Ectodermal cell (in vitro differentiated cells): ENCODE data around the gene XIRP1.

Experiments used
- H3K27ac ChIP-seq: 2 replicates; pipeline ENCODE4 v1.7.0; 2013; ENCODE audit warnings: mild to moderate bottlenecking, low read depth, low read length; ENCODE audit not compliant: insufficient read depth, poor library complexity, severe bottlenecking
- H3K27me3 ChIP-seq: 2 replicates; pipeline ENCODE4 v1.7.0; 2013; ENCODE audit warnings: mild to moderate bottlenecking, low read length; ENCODE audit not compliant: insufficient read depth, control insufficient read depth, poor library complexity, severe bottlenecking
- H3K36me3 ChIP-seq: one replicate; pipeline ENCODE4 v1.7.0; 2013; ENCODE audit warnings: low read length; ENCODE audit not compliant: control insufficient read depth, insufficient read depth
- H3K4me1 ChIP-seq: one replicate; pipeline ENCODE4 v1.7.0; 2013; ENCODE audit warnings: low read length; ENCODE audit not compliant: control insufficient read depth, insufficient read depth
- H3K4me3 ChIP-seq: 2 replicates; pipeline ENCODE4 v1.7.0; 2013; ENCODE audit warnings: low read depth, low read length, control low read depth; ENCODE audit not compliant: insufficient read depth
- H3K9me3 ChIP-seq: 2 replicates; pipeline ENCODE4 v1.7.0; 2013; ENCODE audit warnings: mild to moderate bottlenecking, low read length, moderate library complexity; ENCODE audit not compliant: control insufficient read depth
- WGBS, 2 experiments: methylation state at CpG; one replicate each; pipeline ENCODE4 v1.1.7; 2013; ENCODE audit warnings: missing lambda C conversion rate in 2 of 2; 5-methylcytosine and 5-hydroxymethylcytosine counted together

Gene XIRP1

GRCh38 chr3:39224288-39224687 lies 31.9 kb upstream of the XIRP1 start:
- Histone ChIP-seq H3K27me3 (no peaks in the 10 kb centered on the region), H3K36me3 (no peaks in the 10 kb centered on the region), H3K4me3 (no peak overlapping the region), H3K9me3 (no peaks in the 10 kb centered on the region), H3K4me1 (no peaks in the 10 kb centered on the region), H3K27ac (no peak overlapping the region)
- 71 to 73% methylated on average over 2 of the region's 2 CpGs for WGBS, 2 experiments

GRCh38 chr3:39222939-39223338 lies 30.5 kb upstream of the XIRP1 start:
- H3K27ac ChIP-seq = no peak overlapping the region
- no peaks in the 10 kb centered on the region for H3K27me3 ChIP-seq
- WGBS, 2 experiments = 92 to 100% methylated on average over 1 to 2 of the region's 2 CpGs
- H3K4me1 ChIP-seq = no peaks in the 10 kb centered on the region
- H3K36me3 ChIP-seq = no peaks in the 10 kb centered on the region
- H3K9me3 ChIP-seq = no peaks in the 10 kb centered on the region
- no peak overlapping the region for H3K4me3 ChIP-seq

GRCh38 chr3:39222462-39222861 lies 30.1 kb upstream of the XIRP1 start:
- Histone ChIP-seq H3K4me1 (no peaks in the 10 kb centered on the region), H3K4me3 (no peak overlapping the region), H3K36me3 (no peaks in the 10 kb centered on the region), H3K27me3 (no peaks in the 10 kb centered on the region), H3K9me3 (no peaks in the 10 kb centered on the region), H3K27ac (no peak overlapping the region)
- WGBS, 2 experiments = 100% methylated on average over 1 of the region's 1 CpG

DNA sequence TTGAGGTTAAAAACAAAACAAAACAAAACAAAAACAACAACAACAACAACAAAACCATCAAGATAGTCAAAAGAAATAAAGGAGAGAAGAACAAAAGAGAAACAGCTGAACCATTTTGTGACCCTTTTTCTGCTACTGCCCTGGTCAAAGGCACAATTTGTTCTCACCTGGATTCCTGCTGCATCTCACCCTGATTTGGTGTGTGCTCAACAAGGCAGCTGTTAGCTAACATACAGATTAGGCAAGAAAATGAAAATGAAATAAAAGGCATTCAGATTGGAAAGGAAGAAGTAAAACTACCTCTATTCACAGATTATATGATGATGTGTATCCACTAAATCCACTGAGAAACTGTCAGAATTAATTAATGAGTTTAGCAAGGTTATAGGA lies 28.7 kb upstream of the XIRP1 start:
- no peaks in the 10 kb centered on the region for H3K27me3 ChIP-seq
- H3K36me3 ChIP-seq = no peaks in the 10 kb centered on the region
- H3K9me3 ChIP-seq = no peaks in the 10 kb centered on the region
- H3K4me1 ChIP-seq = no peaks in the 10 kb centered on the region
- H3K27ac ChIP-seq = no peak overlapping the region
- no peak overlapping the region for H3K4me3 ChIP-seq

GRCh38 chr3:39220407-39221140 lies 28.2 kb upstream of the XIRP1 start:
- Histone ChIP-seq H3K4me3 (no peak overlapping the region), H3K27ac (no peak overlapping the region), H3K36me3 (no peaks in the 10 kb centered on the region), H3K9me3 (no peaks in the 10 kb centered on the region), H3K4me1 (no peaks in the 10 kb centered on the region), H3K27me3 (no peaks in the 10 kb centered on the region)
- WGBS, 2 experiments = 76 to 80% methylated on average over 6 of the region's 6 CpGs

- 92 to 93% methylated on average over 3 of the region's 3 CpGs for WGBS, 2 experiments
Measured at GRCh38 chr3:39219702-39220101, 27.3 kb upstream of the XIRP1 start.

GRCh38 chr3:39216176-39216790 lies 23.9 kb upstream of the XIRP1 start:
- H3K27ac ChIP-seq = no peak overlapping the region
- no peaks in the 10 kb centered on the region for H3K4me1 ChIP-seq
- H3K4me3 ChIP-seq = no peak overlapping the region
- no peaks in the 10 kb centered on the region for H3K9me3 ChIP-seq
- no peaks in the 10 kb centered on the region for H3K27me3 ChIP-seq
- WGBS, 2 experiments = 89 to 94% methylated on average over 2 of the region's 2 CpGs
- H3K36me3 ChIP-seq = no peaks in the 10 kb centered on the region

More at GRCh38 chr3:39219702-39220101, 27.3 kb upstream of the XIRP1 start:
- H3K4me1 ChIP-seq = no peaks in the 10 kb centered on the region
- H3K27ac ChIP-seq = no peak overlapping the region
- no peaks in the 10 kb centered on the region for H3K36me3 ChIP-seq
- H3K9me3 ChIP-seq = no peaks in the 10 kb centered on the region
- no peaks in the 10 kb centered on the region for H3K27me3 ChIP-seq
- no peak overlapping the region for H3K4me3 ChIP-seq

GRCh38 chr3:39213613-39214012 lies 21.2 kb upstream of the XIRP1 start:
- WGBS, 2 experiments = 82 to 86% methylated on average over 2 of the region's 2 CpGs
- Histone ChIP-seq H3K36me3 (no peaks in the 10 kb centered on the region), H3K27ac (no peak overlapping the region), H3K27me3 (no peaks in the 10 kb centered on the region), H3K4me1 (no peaks in the 10 kb centered on the region), H3K9me3 (no peaks in the 10 kb centered on the region), H3K4me3 (no peak overlapping the region)

- no peaks in the 10 kb centered on the region for H3K27me3 ChIP-seq
- WGBS, 2 experiments = 80 to 89% methylated on average over 1 of the region's 1 CpG
- no peaks in the 10 kb centered on the region for H3K4me1 ChIP-seq
- no peak overlapping the region for H3K27ac ChIP-seq
- H3K9me3 ChIP-seq = no peaks in the 10 kb centered on the region
- no peak overlapping the region for H3K4me3 ChIP-seq
- H3K36me3 ChIP-seq = no peaks in the 10 kb centered on the region
Measured at GRCh38 chr3:39212665-39213064, 20.3 kb upstream of the XIRP1 start.

DNA sequence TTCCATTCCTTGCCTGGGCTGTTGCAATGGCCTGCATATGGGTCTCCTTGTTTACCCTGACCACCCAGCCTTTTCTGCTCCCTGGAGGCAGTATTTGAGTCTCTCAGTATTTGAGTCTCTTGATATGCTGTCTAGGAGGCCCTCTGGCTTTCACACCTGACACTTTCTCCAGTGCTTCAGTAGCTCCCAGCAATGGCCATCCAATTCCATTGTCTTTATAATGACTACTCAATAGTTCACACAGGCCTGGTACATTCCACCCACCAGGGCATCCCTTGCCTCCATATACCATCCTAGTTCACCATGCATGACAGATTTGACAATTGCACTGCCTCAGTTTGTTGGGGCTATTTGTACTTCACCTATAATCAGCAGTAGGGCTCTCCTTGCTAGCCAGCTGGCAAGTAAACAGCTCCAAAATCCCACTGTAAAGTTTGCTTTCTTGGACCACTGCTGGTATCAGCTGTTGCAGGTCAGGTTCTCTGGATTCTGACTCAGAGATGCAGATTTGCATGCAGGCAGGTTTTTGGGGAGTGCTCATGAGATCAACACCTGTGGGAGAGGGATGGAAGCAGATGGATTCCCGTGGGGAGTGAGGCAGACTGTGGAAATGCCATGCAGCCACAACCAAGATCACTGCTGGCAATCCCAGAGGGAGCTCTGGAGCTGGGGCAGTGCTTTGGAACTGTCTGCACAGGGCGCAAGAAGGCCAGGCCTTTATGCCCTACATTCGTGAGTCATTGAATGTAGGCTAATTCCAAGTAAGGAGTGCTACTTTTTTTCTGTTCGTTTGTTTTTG lies 19.1 kb upstream of the XIRP1 start:
- Histone ChIP-seq H3K4me1 (no peaks in the 10 kb centered on the region), H3K27ac (no peak overlapping the region), H3K27me3 (no peaks in the 10 kb centered on the region), H3K36me3 (no peaks in the 10 kb centered on the region), H3K4me3 (no peak overlapping the region), H3K9me3 (no peaks in the 10 kb centered on the region)
- 84 to 85% methylated on average over 4 of the region's 4 CpGs for WGBS, 2 experiments
